ENCODE measurements around the gene ARMC7. TPM values are rescaled to one million over a fixed set of nuclear protein-coding genes. Genes with fewer than 3 reads are reported as not detected.

The ARMC7 gene
- total RNA-seq, 3 donors from 2014 or later, result 3.4 to 6.7 (median 5.6) TPM

GRCh38 chr17:75084039-75084660 lies 25.6 kb upstream of the ARMC7 start:
- H3K4me1 ChIP-seq, result peaks cover 11 to 21% of the 10 kb centered on the region in 2 donors
- peak overlapping the region; percentile 62 to 68 for H3K27ac ChIP-seq
- no peaks in the 10 kb centered on the region for H3K36me3 ChIP-seq
- H3K9me3 ChIP-seq, result no peaks in the 10 kb centered on the region
- no peak overlapping the region for H3K4me3 ChIP-seq
- no peak for DNase-seq (ENCODE audit: low spot score in 2 of 2)
- no peaks in the 10 kb centered on the region for H3K27me3 ChIP-seq
- TF ChIP-seq CTCF (IDR thresholded peaks at IDR 0.05) (no peak), POLR2AphosphoS5 (IDR thresholded peaks at IDR 0.05) (no peak), POLR2A (IDR thresholded peaks at IDR 0.05) (no peak)
- intact Hi-C loops (cut with DNase I; ENCODE audit: low total_unique reads), result no loop called here

GRCh38 chr17:75086496-75087181 lies 23.1 kb upstream of the ARMC7 start:
- Histone ChIP-seq H3K27ac (peak overlapping the region; percentile 93 to 98), H3K4me1 (peaks cover 20 to 26% of the 10 kb centered on the region in 2 donors)

GRCh38 chr17:75087182-75087557 lies 22.6 kb upstream of the ARMC7 start:
- peak overlapping the region; percentile 50 to 91 (median 69) for H3K4me3 ChIP-seq
- H3K36me3 ChIP-seq, result no peaks in the 10 kb centered on the region
- no peaks in the 10 kb centered on the region for H3K27me3 ChIP-seq
- peaks cover 21 to 30% of the 10 kb centered on the region in 2 donors for H3K4me1 ChIP-seq
- no peaks in the 10 kb centered on the region for H3K9me3 ChIP-seq
- TF ChIP-seq POLR2A (IDR thresholded peaks at IDR 0.05) (no peak), POLR2AphosphoS5 (IDR thresholded peaks at IDR 0.05) (no peak), CTCF (IDR thresholded peaks at IDR 0.05) (no peak)
- intact Hi-C loops (cut with DNase I; ENCODE audit: low total_unique reads), result no loop called here
- H3K27ac ChIP-seq, result peak overlapping the region; percentile 93 to 98
- no peak for DNase-seq (ENCODE audit: low spot score in 2 of 2)

More at GRCh38 chr17:75086496-75087181, 23.1 kb upstream of the ARMC7 start:
- TF ChIP-seq POLR2AphosphoS5 (IDR thresholded peaks at IDR 0.05) (no peak), CTCF (IDR thresholded peaks at IDR 0.05) (no peak), POLR2A (IDR thresholded peaks at IDR 0.05) (no peak)
- Histone ChIP-seq H3K27me3 (no peaks in the 10 kb centered on the region), H3K4me3 (peak overlapping the region in 2 of 3 donors; percentile 69 to 91), H3K36me3 (no peaks in the 10 kb centered on the region), H3K9me3 (no peaks in the 10 kb centered on the region)
- DNase-seq (ENCODE audit: low spot score in 2 of 2), result no peak
- intact Hi-C loops (cut with DNase I; ENCODE audit: low total_unique reads), result no loop called here

- peak; percentile 88 to 92 for DNase-seq (ENCODE audit: low spot score in 2 of 2)
- Histone ChIP-seq H3K4me1 (peaks cover 21 to 37% of the 10 kb centered on the region in 2 donors), H3K4me3 (peak within 1 kb of the TSS; percentile 50 to 91 (median 69)), H3K27me3 (no peaks in the 10 kb centered on the region), H3K27ac (peak within 1 kb of the TSS; percentile 93 to 98), H3K36me3 (no peaks in the 10 kb centered on the region), H3K9me3 (no peaks in the 10 kb centered on the region)
- intact Hi-C loops (cut with DNase I; ENCODE audit: low total_unique reads), result no loop called here
- TF ChIP-seq CTCF (IDR thresholded peaks at IDR 0.05) (no peak), POLR2AphosphoS5 (IDR thresholded peaks at IDR 0.05) (peak; percentile 42 to 51 (median 45))
Observed at GRCh38 chr17:75087558-75088453, 22.0 kb upstream of the ARMC7 start, which contains the start of gene SLC16A5. TSS of gene SLC16A5 (plus strand) at chr17:75087954. CDS start at chr17:75093637, 5,683 bp downstream.

All from breast epithelium (tissue), 4 donors.